Stimulated activated CD8-positive, alpha-beta memory T cell treated with anti-CD3 and anti-CD28 coated beads, Interleukin-2, amount 100 ng/mL, for 48 hours (primary cell): ENCODE data around the gene POLL.
A peak's percentile ranks its signal among the peaks of the same experiment; 100 is the strongest.
"Not testable (repeated sequence)": the region's sequence is repeated elsewhere in the genome, so short reads cannot be mapped to it uniquely, and the experiment has no call there.

Experiments
- DNase-seq, 2 donors: peaks; one replicate each; pipeline ENCODE4 v3.0.0-alpha.2; 2020; ENCODE audit warnings: low read depth in 2 of 2

POLL gene

DNA sequence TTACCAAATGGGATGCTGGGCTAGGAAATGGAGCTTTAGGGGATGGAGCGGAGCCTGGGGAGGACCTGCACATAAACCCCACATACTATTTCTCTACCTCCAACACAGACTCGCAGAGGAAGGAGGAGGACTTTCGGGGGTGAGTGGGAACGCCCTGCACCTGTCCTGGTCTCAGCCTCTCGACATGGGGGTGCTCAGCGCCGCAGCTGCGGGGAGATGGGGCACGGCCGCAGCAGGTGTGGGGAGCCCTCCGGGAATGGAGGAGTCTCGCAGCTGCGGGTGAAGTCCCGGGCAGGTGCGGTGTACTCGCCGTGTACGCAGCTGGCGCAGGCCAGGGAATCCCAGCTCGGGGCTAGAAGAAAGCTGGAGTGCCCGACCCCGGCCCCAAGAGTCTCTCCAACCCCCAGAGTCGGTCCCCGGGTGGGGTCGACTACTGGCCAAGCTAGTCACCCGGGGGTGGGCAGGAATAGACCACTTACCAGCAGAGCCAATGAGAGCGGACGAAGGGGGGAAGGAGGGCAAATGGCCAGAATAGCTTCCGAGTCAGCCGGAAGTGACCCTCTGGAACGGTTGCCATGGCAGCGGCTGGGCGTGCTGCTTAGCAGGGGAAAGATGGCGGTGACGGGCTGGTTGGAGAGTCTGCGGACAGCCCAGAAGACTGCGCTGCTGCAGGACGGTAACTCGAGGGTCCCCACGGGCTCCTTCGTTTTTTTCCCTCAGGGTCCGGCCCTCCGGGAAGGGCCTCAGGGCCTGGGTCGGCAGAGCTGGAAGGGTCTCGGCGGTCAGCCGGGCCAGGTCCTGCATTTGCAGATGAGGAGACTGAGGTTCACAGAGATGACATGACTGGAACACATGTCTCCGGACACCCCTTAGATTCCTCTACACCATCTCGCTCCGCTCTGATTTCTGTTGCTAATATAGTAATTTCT lies at the start of gene POLL, which contains the start of gene DPCD:
TSS of gene POLL (minus strand) at position 533 of the 929 bp plus-strand sequence. CDS start 897 bp downstream, outside the sequence.
TSS of gene DPCD (plus strand) at position 597 of the 929 bp plus-strand sequence. CDS start at position 613, 16 bp downstream.
- DNase-seq = peak; percentile 92 to 96

DNA sequence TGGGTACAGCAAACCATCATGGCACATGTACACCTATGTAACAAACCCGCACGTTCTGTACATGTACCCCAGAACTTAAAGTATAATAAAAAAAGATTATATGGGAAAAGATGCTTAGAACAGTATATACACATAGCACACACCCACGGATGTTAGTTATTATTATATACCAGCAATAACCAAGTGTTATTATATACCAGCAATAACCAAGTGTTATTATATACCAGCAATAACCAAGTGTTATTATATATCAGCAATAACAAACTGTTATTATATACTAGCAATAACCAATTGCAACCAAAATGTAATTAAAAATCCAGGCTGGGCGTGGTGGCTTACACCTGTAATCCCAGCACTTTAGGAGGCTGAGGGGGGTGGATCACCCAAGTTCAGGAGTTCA lies 45.5 kb upstream of the POLL start:
- DNase-seq = not testable (repeated sequence)

DNA sequence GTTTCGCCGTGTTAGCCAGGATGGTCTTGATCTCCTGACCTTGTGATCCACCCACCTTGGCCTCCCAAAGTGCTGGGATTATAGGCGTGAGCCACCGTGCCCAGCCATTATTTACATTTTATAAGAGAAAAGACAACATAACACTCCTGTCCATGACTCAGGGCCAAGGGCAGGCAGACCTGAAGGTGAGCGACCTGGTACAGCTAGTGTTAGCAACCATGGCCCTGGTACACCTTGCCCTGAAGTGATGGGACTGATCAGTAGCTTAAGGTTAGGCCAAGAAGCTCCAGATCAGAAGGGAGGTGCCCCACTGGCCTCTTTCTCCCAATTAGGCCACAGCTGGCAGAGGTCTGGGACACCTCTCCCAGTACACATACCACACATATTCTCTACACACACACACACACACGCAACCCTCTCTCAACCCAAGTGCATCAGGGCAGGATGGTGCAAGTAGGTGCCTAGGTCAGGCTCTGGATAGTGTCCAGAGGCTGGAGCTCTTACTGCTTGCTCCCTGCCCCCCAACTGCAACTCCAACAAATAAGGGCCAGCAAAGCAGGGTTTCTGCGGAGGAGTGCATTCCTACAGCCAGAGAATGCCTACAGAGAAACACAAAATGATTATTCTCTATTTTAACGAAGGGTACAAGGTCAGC lies 43.9 kb upstream of the POLL start:
- no peak for DNase-seq

DNA sequence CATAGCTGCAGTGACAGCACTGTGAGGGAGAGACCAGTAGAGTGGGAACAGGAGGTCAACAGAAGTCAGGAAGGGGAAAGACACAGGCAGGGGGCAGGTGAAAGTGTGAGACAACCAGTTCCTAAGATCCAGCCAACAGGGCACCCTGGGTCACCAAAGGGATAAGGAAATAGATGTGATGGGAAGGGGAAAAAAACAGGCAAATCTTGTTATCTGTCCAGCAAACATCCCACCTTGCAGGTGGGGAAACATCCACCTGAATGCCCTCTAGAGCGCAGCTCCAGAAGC lies 42.5 kb upstream of the POLL start:
- no peak for DNase-seq

DNA sequence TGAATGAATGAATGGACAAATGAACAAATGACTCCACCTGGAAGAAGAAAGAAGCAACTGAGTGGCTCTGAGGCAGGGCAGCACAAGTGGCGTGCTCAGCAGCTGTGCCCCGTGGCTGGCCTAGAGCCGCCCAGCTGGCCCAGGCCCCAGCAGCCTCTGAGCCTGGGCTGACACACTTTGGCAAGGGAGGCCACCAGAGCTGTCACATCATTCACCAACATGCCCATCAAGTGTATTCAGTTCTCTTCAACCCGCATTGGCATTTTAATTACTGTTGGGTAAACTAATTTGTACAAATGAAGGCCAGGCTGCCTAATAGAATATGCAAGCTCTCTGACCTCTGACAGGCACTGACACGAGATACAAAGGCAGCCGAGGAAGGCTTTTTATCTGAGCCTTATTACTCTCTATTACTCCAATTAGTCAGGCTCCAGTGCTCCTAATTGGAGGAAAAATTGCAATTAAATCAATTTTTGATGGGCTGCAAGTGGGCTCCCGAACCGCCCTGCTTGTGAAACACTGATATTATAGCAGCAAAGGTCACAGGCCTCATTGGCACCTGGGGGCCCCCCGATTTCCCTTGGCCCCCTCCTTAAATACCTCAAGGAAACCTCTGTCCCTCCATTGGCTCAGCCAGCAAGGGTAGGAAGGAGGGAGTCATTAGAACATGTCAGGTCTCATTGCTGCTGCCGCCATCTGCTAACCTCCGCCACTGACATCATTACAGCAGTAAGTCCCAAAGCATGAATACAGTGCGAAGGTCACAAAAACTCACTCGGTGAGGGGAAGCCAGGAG lies 42.0 kb upstream of the POLL start:
- no peak for DNase-seq

DNA sequence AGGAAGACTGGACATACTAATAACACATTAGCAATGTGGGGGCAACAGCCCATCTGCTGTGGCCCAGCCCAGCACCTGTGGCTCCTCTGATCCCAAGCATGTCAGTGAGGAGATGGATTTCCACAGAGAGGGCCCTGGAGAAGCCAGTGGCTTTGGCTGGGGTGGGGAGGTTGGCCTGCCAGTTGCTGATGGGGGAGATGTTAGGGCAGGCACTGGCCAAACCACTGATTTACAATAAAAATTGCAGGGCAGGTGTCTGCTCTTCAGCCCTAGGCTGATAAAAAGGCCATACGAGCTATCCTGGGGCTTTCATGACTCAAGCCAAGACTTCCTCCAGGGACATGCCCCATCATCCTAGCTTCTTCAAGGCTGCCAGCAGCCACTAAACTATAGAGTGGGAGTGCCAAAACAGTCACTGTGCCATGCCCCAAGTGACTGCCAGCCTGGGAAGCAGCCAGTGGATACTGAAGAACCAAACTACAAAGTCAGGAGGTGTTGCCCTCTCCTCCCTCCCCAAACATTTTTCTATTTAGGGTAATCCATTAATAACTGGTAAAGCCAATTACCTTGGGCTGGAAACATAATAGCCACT lies 37.9 kb upstream of the POLL start:
- DNase-seq = no peak

DNA sequence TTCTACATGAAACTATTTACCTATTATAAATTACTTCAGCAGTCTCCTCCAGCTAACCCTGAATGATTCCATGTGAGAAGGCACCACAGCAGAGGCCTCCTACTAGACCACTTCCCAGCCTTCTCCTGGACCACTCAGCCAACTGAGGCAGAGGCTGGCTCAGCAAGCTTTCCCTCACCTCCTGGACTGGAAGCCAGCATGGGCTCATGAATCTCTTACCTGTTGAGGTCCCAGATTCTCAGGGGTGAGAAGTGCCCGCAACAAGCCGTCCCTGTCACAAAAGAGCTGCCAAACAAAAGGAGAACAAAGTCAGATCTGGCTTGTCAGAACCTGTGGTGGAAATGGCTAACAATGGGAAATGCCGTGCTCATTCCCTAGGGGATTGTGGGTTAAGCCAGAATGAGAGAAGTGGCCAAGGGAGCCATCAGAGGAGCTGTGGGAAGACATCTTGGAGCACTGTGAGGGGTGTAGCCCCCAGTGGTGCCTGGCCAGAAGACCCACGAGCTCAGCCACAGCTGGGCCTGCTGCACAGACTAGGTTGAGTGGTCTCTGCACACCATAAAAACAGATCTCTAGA lies 36.6 kb upstream of the POLL start:
- no peak for DNase-seq

DNA sequence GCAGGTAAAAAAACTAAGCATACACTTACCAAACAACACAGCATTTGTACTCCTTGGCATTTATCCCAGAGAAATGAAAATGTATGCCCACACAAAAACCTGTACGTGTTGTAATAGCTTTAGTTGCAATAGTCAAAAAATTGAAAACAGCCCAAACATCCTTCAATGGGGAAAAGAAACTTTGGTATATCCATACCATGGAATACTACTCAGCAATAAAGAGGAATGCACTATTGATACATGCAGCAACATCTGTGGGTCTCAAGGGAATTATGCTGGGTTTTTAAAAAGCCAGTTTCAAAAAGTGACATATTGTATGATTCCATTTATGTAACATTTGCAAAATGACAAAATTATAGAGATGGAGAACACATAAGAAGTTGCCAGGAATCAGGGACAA lies 35.5 kb upstream of the POLL start:
- DNase-seq = no peak

DNA sequence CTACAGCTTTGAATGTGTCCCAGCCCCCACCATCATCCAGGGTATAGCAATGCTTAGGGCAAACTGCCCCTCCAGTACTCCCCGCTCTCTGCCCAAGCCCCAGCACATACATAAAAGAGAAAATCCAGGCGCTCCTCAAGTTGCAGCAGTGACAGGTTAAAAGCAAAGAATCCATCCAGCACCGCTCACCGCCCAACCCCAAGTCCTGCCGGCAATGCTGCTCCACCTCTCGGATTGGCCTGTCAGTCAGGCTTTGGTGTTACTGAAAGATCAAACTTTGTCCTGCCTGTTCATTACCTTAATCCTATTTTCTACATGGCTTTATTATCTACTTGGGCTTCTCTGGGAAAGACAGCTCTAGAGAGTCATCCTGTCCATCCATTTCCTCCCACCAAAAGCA lies 31.9 kb upstream of the POLL start:
- DNase-seq = no peak

DNA sequence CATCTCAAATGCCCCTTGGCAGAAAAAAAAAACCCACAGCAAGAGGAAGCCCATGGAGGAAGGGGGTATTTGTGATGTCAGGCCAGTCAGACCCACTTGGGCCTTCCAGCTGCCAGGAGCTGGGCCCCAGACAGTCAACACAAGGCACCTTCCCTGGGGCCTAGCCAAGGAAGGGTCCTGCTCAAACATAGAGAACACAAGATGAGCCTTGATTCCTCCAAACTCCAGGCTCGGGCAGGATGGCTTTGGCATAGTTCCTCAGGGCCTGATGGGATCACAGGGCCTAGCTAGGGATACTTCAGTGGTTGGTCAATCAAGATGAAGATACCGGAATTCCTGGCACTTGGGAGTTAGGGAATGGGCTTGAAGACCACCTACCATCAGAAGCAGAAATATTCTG lies 30.8 kb upstream of the POLL start:
- DNase-seq = no peak

DNA sequence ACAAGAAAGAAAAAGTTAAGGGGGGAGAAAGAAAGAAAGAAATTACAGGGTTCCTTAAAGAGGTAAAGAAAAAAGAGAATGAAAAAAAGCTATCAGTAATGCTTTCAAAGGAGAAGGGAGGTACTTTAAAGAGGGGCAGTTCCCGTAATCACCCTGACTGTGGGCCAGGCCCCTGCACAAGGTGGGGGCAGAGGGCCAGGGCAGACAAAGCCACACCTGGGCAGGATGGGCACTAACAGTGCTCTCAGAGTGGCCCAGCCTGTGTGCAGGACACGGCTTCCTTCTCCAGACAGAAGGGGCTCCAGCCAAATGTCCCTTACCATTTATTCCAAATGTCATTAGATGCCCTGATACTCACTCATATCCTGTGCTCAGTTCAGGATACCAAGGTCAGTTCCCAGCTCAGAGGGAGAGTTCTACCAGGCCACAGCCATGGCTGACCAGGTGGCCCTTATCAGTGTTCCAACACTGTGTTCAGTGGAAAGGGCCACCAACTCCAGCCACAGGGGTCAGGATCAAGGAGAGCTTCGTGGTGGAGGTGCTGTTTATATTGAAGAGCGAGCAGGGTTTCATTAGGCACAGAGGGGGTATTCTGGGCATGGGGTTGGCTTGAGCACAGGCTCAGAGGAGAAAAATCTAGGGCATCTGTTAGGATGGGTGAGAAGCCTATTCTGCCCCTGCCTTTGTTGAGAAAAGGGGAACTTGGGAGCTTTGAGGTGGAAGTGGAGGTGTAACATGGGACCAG lies 29.9 kb upstream of the POLL start:
- DNase-seq = no peak

DNA sequence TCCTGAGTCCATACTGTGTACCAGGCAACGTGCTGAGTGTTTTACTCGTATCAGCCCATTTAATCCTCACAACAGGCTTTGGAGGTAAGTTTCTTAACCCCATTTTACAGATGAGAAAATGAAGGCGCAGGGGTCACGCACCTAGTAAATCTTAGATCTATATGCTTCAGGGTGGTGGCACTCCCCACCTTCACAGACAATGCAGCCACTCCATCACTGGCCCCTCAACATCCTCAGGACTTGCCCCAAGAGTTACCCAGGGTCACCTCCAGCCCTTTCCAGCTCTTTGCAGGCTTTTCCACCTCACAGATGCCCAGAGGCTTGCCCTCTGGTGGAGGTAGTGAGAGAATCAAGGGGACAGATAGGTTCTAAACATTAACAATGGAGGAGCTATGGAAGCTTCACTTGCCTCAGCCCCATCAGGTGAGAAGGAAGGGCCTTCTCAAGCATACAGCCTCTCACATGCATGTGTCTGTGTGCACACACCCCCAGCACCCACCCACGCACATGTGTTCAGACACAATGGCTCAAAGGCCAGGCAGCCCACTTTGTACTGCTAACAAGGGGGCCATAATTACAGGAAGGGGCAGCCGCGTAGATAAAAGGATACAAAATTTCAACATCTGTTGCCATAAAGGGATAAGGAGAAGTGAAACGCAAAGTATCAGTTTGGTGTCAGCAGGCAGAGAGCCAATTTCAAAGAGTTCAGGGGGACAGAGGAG lies 29.2 kb upstream of the POLL start:
- DNase-seq = no peak

DNA sequence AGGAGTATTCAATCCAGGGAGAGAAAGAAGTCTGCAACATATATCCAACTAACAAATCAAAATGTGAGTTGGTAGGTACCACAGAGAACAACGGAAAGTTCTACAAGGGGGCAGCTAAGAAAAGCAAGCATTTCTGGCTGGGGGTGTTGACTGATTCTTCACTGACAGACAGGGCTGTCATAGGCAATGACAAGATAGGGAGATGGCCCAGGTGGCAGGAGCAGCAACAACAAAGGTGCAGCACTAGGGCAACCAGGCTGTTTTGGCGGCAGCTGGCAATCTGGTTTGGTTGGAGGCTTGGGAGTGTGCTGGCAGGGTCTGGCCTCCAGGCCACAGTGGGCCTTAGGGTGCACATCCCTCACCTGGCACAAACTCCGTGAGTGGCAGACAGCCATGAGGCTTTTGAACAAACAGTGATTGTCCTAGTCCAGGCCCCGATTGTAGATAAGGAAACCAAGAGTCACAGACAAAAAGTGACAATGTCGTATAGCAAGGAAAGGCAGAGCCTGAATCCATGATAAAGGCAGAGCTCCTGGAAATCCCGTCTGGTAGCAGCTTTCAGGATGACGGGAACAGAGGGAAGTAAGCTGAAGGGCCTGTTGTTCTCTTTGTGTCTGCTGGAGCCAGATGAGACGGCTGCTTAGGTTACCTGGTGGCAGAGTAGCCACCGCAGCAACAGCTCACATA lies 28.5 kb upstream of the POLL start:
- no peak for DNase-seq

DNA sequence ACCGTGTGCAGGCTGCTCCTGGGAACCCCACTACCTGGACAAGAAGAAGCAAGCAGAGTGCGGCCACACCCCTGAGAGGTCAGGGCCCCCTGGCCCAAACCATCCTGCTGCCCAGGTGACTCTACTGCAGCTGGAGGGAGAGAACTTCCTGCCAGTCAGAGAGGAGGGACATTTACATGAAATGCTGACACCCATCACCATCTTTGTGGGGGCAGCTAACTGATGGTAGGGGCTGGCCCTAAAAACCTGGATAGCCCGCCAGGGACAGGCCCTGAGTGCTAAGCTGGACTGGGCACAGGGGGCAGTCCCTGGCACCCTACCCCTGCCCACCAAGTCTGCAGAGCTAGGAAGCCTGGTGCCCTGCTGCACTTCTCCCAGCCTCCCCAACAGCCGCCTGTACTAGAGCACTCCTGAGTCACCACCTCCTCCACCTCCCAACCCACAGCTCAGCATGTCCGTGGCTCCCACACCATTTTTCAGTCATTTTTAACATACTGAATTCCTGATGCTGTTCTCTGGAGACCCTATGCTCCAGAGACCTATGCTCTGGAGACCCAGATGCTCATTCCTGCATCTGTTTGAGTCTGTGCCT lies 27.6 kb upstream of the POLL start:
- DNase-seq = no peak

DNA sequence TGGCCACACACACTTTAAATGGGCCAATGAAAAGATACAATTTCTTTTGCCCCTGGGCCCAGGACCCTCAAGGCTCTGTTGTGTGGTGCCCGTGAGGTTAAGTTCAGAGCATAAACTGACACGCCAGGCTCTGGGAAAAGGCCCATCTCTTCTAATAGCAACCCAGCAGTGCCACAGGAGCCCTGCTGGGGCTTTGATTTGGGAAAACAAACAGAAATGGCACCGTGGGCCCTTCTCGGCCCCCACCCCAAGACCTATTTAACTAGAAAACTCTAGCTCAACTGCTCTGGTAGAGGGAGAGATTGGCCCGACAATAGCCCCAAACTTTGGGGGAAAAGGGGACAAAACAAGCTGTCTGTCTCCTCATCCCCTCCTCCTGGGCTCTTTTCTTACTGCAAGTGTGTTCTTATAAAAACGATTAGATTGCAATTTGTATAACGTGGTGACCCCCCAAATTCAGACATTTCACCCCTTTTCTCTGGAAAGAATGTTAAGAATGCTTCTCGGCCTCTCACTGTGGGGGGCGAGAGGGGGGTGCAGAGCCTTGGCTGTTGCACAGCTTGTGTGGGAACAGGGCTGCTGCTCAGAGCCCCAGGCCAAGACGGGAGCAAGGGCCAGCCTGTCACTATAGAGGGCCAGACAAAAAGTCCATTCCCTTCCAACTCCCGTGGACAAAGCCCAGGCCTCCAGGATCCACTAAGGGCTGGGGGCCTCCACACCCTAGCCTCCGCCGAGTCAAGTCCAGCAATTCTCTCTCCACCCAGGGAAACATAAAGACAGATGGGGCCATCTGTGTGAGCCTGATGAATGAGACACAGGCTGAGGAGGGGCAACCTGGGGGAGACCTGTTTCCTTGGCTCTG lies 26.8 kb upstream of the POLL start:
- DNase-seq = no peak

DNA sequence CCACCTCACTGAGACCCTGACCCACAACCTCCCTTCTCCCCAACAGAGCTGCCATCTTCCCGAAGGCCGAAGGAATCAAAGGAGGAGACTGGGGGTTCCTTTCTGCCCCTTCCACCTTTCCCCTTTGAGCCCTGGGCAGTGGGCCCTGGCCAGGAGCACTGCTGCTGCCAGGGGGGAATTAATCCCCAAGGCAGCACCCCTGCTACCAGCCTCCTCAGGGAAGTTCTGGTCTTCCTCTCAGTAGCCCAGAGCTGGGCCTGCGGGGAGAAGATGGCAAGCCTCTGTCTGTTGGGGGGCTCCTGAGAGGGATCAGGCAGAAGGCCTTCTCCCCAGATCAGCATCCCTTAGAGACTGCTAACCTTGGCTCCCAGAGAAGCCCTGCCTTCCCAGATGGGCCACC lies 25.6 kb upstream of the POLL start:
- DNase-seq = no peak

DNA sequence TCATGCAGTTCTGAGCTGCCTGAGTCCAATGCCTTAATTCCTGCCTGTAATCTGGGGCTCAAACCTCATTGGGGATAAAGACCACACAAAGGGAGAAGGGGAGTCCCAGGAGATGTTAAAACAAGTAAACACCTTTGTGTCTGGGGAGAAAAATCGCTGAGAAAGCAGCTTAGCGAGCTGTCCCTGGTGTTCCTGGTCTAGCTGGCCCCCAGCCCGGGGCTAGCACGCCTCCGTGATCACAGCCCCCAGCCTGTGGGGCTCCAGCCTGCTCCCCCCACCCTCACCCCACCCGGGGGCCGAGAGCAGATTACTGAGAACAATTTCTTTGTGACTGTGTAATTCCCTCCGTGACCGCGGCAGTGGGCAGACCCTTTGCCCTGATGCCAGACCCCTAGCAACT lies 24.8 kb upstream of the POLL start:
- no peak for DNase-seq

DNA sequence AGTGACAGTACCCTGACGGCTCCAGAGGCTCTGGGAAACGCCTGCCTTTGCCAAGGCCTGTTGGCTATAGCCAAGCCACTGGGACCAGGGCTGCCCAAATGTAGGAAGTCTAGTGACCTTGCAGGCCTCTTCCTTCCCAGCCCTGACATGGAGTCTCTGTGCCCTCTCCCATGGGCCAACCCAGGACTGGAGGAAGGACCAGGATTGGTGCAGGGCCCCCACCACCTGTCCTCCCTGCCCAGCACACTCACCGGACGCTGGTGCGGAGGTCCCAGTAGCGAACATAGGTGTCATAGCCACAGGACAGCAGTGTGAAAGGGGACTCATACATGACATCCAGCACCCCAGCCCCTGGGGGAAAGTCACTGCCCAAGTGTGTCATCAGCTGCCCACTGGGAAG lies 24.0 kb upstream of the POLL start:
- DNase-seq = no peak
